GM21381 (cell line): ENCODE measurements around the gene ZFC3H1.

ENCODE experiments used
- ATAC-seq: cut with Tn5 transposase; IDR thresholded peaks from one replicate; pipeline ENCODE4 v1.9.1; 2021; ENCODE audit warnings: mild to moderate bottlenecking, moderate library complexity; ENCODE audit not compliant: unreplicated experiment

The ZFC3H1 gene

DNA sequence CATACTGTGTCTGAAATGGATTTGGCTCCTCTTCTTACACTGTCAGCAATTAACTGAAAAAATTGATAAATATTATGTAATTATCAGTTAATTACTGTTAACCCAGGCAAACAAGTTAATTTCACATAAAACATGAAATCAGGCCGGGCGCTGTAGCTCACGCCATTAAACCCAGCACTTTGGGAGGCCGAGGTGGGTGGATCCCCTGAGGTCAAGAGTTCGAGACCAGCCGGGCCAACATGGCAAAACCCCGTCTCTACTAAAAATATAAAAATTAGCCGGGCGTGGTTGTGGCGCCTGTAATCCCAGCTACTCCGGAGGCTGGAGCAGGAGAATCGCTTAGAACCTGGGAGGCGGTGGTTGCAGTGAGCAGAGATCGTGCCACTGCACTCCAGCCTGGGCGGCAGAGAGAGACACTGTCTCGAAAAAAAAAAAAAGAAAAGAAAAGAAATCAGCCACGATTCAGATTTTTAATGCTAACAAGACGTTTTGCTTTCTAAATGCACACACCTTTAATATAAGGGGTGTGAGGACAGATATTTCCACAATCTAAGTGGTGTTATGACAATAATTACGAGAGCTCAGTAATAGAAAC lies 21.8 kb upstream of the ZFC3H1 start:
- ATAC-seq: no peak

GRCh38 chr12:71684081-71684480 lies 20.4 kb upstream of the ZFC3H1 start:
- ATAC-seq: no peak

DNA sequence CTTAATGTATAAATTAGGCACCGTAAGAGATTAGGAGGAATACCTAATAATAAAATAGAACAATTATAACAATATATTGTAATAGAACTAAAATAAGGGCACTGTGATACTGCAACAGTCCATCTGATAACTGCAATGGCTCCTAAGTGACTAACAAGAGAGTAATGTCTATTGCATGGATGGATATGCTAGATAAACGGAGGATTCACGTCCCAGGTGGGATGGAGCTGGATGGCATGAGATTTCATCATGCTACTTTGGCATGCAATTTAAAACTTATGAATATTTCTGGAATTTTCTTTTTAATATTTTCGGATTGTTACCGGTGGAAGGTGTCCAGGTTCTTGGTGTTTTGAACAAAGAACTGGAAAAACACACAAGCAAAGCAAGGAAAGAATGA lies 20.0 kb upstream of the ZFC3H1 start:
- ATAC-seq: no peak

DNA sequence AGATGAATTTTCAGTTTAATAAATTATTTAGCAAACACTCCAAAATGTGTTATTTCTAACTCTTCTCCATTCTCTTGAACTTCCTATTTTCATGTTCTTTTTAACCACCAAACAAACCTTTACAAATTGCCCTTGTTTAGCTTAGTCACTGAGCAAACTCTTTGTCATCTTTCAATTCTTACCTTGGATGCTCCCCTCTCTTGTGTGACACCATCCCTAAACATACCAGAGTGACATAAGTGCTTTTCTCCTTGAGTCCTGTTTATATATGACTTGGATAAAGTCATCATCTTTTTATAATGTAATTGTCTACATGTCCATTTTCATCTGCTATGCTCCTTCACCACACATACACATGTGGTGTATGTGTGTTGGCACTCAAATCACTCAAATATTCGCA lies 18.8 kb upstream of the ZFC3H1 start:
- ATAC-seq: no peak

DNA sequence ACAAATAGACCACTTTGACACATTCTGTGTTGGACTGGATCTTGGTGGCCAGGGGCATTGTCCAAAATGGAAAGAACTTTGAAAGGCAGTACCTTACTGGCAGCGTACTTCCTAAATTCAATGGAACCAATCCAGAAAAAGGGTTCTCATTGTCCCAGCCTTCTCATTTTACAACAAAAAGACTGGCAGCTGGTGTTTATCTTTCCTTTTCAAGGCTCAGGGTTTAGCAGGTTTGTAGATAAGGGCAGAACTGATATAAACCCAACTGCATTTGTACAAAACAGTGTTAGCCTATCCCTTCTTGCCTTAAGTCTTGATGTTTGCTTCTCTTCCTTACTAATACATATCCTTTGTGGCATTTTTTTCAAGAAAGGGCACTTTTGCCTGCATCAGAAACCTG lies 8.2 kb upstream of the ZFC3H1 start:
- ATAC-seq: no peak

GRCh38 chr12:71671311-71671710 lies 7.7 kb upstream of the ZFC3H1 start:
- no peak for ATAC-seq

DNA sequence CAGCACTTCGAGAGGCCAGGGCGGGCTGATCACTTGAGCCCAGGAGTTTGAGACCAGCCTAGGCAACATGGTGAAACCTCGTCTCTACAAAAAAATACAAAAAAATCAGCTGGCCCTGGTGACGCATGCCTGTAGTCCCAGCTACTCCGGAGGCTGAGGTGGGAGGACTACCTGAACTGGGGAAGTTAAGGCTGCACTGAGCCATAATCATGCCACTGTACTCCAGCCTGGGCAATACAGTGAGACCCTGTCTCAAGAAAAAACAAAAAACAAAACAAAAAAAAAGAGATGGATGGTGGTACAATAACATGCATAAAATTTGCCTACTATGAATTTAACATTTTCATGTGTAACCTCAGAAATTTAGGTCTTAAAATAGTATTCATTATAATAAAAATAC lies 2.6 kb upstream of the ZFC3H1 start:
- no peak for ATAC-seq

GRCh38 chr12:71665090-71665463 lies 1.4 kb upstream of the ZFC3H1 start:
- no peak for ATAC-seq

- peak; percentile 13 for ATAC-seq
Observed at GRCh38 chr12:71664411-71665089, 902 bp upstream of the ZFC3H1 start.

- peak; percentile 20 for ATAC-seq
Observed at GRCh38 chr12:71662849-71663560, 643 bp downstream of the ZFC3H1 start.

DNA sequence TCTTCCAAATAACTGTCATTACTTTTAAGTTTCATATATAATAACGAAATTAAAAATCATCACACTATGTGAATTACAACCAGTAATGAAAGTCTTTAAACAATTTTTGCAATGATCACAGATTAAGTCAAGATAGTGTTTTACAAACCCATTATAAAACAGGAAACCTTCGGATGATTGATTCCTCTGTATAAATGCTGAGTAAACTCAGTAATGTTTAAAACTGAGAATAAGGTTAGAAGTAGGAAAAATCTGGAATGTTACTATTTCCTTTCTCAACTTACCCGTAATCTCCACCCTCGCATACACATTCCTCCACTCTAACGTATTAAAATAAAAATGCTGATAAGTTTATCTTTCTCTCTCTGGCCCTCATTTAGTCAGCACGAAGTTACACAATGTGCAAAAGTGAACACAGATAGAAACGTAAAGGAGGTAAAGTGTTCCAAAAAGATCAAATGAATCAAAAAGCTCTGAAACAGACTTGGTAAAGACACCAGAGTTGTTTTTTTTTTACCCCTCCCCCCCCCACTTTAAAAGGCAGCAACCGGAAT lies 1.6 kb downstream of the ZFC3H1 start:
- no peak for ATAC-seq

DNA sequence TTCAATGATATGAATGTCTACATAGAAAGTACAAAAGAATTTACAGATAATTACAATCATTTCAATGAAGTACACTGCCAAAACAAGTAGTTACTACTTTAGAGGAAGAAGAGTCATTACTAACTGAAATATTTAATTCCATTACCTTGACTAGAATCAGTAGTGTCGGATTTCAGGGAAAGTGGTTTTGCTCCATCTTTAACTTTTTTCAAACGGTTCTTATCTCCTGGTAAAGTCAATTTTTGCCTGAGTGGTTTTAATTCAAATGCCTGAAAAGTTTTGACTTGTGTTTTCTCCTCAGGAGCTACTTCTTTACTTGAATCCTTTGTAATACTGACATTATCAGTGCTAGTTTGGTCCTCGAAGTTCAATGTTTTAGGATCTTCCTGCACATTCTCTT lies 6.9 kb downstream of the ZFC3H1 start:
- no peak for ATAC-seq

- no peak for ATAC-seq
Observed at GRCh38 chr12:71655907-71656306, 7.7 kb downstream of the ZFC3H1 start.

GRCh38 chr12:71655495-71655894 lies 8.2 kb downstream of the ZFC3H1 start:
- no peak for ATAC-seq

DNA sequence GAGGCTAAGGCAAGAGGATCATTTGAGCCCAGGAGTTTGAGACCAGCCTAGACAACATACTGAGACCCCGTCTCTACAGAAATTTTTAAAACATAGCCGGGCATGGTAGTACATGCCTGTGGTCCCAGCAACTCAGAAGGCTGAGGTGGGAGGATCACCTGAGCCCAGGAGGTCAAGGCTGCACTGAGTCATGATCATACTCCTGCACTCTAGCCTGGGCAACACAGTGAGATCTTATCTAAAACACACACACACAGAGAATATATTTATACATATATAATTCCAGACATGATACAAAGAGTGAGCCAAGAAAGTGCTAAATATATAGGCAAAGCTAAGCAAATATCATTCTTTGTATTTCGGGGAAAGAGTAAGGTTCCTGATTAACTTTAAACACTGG lies 9.4 kb downstream of the ZFC3H1 start:
- no peak for ATAC-seq

DNA sequence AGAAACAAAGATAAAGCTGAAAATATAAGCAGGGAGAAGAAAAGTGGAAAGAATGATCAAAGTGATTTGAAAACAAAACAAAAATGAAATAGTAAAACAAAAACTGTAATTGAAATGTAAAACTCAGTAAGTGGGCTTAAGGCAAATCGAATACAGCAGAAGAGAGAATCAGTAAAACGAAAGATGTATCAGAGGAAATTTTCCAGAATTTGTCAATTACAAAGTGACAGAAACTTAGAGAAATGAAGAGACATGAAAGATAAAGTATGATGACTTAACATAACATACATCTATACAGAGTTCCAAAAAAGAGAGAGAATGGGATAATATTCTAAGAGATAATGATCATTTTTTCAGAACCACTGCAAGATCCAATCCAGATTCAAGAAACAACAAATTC lies 10.5 kb downstream of the ZFC3H1 start:
- ATAC-seq: no peak

- ATAC-seq: no peak
Observed at GRCh38 chr12:71652656-71653055, 11.0 kb downstream of the ZFC3H1 start.

GRCh38 chr12:71649401-71649800 lies 14.2 kb downstream of the ZFC3H1 start:
- ATAC-seq: no peak

DNA sequence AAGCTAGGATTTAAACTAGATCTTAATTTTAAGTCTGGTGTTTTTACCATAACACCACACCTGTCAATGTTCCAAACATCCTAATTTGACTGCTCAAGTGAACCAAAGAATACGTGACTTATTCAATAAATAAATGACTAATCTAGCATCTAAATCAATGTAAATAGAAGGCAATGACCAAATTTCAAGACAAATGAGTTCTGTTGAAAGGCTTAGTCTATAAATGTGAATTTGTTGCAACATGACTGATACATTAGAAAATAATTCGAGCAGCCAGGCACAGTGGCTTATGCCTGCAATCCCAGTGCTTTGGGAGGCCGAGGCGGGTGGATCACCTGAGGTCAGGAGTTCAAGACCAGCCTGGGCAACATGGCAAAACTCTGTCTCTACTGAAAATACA lies 15.1 kb downstream of the ZFC3H1 start:
- ATAC-seq: no peak

DNA sequence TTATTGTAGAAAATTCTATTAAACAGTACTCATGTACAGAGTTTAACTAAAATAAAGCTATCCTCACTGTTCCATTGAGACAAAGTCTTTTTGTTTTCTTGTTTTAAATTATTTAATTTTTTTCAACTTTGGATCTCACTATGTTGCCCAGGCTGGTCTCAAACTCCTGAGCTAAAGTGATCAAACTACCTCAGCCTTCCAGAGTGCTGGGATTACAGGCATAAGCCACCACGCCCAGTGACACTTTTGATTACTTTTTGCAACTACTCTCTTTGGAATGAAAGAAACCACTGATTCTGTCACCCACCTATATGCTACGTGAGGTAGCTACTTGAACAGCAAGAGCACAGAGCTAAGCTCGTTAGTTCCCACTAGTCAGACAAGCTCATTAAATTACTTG lies 17.1 kb downstream of the ZFC3H1 start:
- ATAC-seq: no peak

DNA sequence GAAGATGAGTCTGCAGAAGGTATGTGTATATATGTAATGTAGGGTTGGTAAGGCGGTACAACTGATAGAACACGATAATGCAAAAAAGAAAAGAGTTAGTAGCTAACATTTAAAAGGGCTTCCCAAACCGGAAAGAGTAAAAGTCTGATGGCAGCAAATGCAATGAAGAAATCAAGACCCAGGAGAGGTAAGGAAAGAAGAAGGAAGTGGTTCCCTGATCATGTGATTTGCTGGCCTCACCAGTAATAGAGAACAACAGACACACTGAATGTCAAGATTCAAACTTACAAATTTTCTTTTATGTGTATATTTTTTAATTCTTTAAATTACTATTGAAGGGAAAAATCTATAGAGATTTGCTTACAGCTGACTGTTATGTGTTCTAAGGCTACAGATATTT lies 18.4 kb downstream of the ZFC3H1 start:
- no peak for ATAC-seq

DNA sequence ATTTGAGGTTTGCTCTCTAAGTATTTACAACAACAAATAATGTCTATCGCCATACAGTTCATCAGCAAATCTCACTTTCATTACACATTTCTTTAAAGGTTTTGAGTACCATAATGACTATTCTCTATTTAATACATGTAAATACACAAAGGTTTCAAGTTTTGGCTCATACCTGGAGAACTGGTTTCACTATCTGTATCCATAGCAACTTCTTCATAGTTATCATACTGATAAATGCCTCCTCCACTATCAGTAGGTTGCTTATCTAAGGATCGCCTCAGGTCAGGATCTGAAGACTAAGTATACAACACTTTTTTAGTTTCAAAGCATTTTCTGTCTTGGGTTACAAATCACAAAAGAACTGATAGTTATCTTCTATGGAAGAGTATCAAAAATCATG lies 21.4 kb downstream of the ZFC3H1 start:
- peak; percentile 48 for ATAC-seq
